Activated CD8-positive, alpha-beta memory T cell treated with anti-CD3 and anti-CD28 coated beads for 24 hours (primary cell): ENCODE measurements around the gene PBX1.

Experiments used
- DNase-seq: peaks from one replicate; pipeline ENCODE4 v3.0.0-alpha.2; 2020

Gene PBX1

GRCh38 chr1:164733734-164734133 lies 174.8 kb downstream of the PBX1 start:
- no peak for DNase-seq

- DNase-seq: no peak
Observed at GRCh38 chr1:164735315-164736052, 176.5 kb downstream of the PBX1 start.

- no peak for DNase-seq
Observed at GRCh38 chr1:164736137-164736536, 177.2 kb downstream of the PBX1 start.

GRCh38 chr1:164739189-164739588 lies 180.2 kb downstream of the PBX1 start:
- DNase-seq: no peak

- DNase-seq: no peak
Observed at GRCh38 chr1:164740000-164740526, 181.1 kb downstream of the PBX1 start.

GRCh38 chr1:164742745-164743144 lies 183.8 kb downstream of the PBX1 start:
- DNase-seq: no peak

- DNase-seq: no peak
Observed at GRCh38 chr1:164743976-164744375, 185.0 kb downstream of the PBX1 start.

- DNase-seq: no peak
Observed at GRCh38 chr1:164745736-164746135, 186.8 kb downstream of the PBX1 start.

GRCh38 chr1:164746632-164747031 lies 187.6 kb downstream of the PBX1 start:
- no peak for DNase-seq

- DNase-seq: no peak
Observed at GRCh38 chr1:164748253-164748899, 189.4 kb downstream of the PBX1 start.

GRCh38 chr1:164753521-164754077 lies 194.6 kb downstream of the PBX1 start:
- DNase-seq: no peak

- no peak for DNase-seq
Observed at GRCh38 chr1:164754088-164754600, 195.2 kb downstream of the PBX1 start.

- DNase-seq: no peak
Observed at GRCh38 chr1:164755690-164756089, 196.7 kb downstream of the PBX1 start.

GRCh38 chr1:164756741-164757140 lies 197.8 kb downstream of the PBX1 start:
- DNase-seq: no peak

GRCh38 chr1:164757625-164758024 lies 198.6 kb downstream of the PBX1 start:
- no peak for DNase-seq

- DNase-seq: no peak
Observed at GRCh38 chr1:164759144-164759920, 200.3 kb downstream of the PBX1 start.

- DNase-seq: no peak
Observed at GRCh38 chr1:164759979-164760469, 201.0 kb downstream of the PBX1 start.

- DNase-seq: no peak
Observed at GRCh38 chr1:164760569-164760968, 201.6 kb downstream of the PBX1 start.

GRCh38 chr1:164761009-164761408 lies 202.0 kb downstream of the PBX1 start:
- no peak for DNase-seq

GRCh38 chr1:164763098-164763497 lies 204.1 kb downstream of the PBX1 start:
- DNase-seq: no peak

- no peak for DNase-seq
Observed at GRCh38 chr1:164764333-164764732, 205.3 kb downstream of the PBX1 start.

GRCh38 chr1:164765557-164765956 lies 206.6 kb downstream of the PBX1 start:
- DNase-seq: no peak
